GF-D8 (cell line): ENCODE data around the gene SLC4A4.

ENCODE experiments used
- DNase-seq: peaks from one replicate; lab custom pipeline; 2025; lab: John Stamatoyannopoulos, UW

Gene SLC4A4

DNA sequence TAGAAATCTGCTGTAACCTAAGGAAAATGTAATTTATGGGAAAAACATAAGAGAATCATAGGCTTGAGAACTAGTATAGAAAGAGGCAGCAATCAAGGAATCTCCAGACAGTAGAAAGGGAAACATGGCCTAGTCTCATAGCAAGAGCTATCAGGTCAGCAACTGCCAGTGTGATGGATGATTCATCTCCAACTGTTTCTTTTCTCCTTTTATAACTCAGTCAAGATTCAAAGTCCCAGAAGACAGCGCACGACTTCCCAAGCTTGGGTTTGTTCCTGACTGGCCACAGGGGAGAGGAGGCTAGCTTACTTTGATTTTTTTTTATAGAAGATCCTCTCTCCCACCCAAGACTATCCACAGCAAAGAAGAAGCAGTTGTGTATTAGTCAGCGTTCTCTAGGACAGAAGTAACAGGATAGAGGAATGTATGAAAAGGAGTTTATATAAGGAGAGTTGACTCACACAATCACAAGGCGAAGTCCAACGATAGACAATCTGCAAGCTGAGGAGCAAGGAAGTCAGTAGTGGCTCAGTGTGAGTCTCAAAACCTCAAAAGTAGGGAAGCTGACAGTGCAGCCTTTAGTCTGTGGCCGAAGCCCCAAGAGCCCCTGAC, 263.6 kb downstream of the SLC4A4 start:
- no peak for DNase-seq

DNA sequence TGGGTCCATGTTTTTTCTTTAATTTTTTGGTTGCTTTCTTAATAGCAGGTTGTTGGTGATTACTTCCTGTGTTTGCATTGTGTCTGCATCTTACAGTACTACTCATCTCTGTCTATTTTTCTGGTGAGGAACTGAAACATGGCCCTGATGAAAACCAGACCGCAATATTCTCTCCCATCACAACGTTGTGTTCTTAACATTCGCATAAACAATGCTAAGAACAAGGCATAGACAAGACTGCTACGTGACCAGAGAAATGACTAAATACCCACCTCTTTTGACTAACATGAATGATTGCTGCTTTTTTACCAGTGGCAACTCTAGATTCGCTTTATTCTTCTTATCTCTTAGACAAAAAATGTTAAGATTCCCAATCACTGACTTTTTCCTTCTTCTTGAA, 266.0 kb downstream of the SLC4A4 start:
- no peak for DNase-seq

DNA sequence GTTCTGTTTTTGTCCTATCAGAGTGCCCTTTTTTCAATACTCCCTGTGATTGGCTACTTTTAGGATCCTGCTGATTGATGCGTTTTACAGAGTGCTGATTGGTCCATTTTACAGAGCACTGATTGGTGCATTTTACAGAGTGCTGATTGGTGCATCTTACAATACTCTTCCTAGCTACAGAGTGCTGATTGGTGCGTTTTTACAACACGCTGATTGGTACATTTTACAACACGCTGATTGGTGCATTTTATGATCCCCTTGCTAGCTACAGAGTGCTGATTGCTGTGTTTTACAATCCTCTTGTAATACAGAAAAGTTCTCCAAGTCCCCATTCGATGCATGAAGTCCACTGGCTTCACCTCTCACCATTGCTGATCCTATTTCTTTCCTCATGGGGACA, 268.3 kb downstream of the SLC4A4 start:
- DNase-seq: no peak

DNA sequence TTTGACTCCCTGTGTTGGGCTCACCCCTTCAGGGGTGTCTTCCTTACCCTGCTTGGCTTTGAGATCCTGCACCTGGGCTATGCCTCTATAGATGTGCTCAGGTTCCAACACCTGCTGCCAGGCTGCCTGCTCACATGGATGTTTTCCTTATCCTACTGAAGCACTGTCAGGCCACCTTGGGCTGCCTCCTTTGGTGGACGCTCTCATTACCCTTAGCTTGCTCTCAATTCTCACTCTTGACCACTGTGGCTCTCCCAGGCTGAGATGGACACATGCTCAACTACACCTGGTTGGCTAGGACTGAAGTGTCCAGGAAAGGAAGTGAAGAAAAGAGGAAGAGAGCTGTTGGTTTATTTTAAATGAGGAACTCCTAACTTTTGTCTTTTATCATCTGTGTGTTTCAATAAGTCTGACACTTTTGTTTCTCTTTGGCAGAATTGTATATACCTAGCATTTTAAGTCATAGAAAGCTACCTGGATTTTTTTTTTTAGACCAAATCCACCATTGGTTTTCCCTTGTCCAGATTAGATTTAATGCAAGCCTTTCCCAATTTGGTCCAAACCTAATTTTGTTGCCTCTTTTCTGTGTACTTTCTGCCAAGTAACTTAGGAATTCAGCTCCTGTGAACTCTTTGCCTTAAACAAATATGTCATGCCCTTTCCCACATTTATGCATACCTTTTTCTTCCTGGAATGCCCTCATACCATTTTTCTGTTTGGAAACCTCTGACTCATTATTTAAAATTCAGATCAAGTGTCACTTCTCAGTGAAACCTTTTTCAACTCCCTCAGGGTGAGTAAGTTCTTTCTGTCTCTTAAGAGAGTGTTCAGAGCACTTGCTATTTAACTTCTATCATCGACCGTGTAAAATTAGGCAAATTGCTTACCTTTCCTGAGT, 269.2 kb downstream of the SLC4A4 start:
- DNase-seq: no peak

DNA sequence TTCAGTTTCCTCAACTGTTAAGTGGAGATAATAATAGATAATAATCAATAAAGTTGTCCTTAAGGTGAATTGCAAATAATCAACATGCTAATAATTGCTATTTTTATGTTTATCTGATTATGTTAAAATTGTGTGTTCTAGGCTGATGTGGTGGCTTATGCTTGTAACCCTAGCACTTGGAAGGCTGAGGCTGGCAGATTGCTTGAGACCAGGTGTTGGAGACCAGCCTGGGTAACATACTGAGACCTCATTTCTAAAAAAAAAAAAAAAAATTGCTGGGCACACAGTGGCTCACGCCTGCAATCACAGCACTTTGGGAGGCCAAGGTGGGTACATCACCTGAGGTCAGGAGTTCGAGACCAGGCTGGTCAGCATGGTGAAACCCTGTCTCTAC, 269.9 kb downstream of the SLC4A4 start:
- DNase-seq: no peak

DNA sequence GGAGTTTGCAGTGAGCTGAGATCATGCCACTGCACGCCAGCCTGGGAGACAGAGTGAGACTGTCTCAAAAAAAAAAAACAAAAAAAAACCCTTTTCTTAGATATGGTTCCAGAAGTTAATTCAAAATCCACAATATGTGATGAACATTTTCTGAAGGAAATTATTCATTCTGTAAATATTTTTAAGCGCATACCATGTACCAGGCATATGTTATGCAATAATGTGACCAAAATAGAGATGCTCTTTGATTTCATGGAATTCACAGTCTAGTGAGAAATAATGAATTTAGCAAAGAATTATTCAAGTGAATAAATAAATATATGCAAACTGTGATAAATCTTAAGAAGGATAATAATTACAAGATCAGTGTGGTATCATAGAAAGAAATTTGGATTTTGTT, 270.3 kb downstream of the SLC4A4 start:
- DNase-seq: no peak

DNA sequence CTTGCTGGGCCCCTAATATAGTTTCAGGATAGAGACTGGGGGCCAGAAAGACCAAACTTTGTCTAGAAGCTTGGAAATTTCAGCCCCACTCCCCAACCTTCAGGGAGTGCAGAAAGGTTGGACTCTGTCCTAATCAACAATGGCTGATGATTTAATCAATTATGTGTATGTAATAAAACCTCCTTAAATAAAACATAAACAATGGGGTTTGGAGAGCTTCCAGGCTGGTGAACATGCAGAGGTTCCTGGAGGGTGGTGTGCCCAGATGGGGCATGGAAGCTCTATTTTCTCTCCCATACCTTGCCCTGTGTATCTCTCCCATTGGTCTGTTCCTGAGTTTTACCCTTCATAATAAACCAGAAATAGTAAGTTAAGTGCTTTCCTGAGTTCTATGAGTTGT, 270.8 kb downstream of the SLC4A4 start:
- DNase-seq: no peak

DNA sequence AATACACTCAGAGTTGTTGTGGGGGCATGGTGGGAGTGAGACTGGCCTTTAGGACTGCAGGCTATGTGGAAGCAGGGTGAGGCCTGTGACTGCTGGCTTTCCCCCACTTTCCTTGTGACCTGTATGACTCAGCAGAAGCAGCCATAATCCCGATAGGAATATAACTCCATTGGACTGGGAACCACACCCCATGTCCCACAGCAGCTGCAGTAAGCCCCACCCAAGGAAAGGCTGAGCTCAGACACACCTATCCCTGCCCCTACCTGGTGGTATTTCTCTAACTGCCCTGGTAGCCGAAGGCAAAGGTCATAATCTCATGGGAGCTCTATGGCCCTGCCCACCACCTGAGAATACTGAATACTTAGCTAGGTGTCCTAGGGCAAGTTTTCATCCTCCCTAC, 275.8 kb downstream of the SLC4A4 start:
- no peak for DNase-seq

DNA sequence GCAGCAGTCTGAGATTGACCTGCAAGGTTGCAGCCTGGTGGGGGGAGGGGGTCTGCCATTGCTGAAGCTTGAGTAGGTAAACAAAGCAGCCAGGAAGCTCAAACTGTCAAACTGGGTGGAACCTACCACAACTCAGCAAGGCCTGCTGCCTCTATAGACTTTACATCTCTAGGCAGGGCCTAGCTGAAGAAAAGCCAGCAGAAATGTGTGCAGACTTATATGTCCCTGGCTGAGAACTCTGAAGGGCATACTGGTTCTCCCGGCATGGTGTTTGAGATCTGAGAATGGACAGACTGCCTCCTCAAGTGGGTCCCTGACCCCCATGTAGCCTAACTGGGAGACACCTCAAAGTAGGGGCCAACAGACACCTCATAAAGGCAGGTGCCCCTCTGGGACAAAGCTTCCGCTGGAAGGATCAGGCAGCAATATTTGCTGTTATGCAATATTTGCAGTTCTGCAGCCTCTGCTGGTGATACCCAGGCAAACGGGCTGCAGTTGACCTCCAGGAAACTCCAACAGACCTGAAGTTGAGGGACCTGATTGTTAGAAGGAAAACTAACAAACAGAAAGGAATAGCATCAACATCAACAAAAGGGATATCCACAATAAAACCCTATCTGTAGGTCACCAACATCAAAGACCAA, 277.5 kb downstream of the SLC4A4 start:
- no peak for DNase-seq
